Right renal pelvis (tissue), 4 donors: ENCODE data around the gene TWIST1. TPM values are rescaled to one million over a fixed set of nuclear protein-coding genes. Genes with fewer than 3 reads are reported as not detected.

Source experiments
- DNase-seq, 4 donors: peaks; one replicate each; pipeline ENCODE4 v3.0.0-alpha.2; 2013; ENCODE audit warnings: low read depth in 4 of 4, low spot score in 3 of 4, missing footprints in 1 of 4
- polyA plus RNA-seq, 4 donors: library from polyadenylated mRNA; unstranded; fragments of 120-200 nt; gene quantifications; one replicate each; pipeline ENCODE4 v1.2.1, GENCODE V29; 2013; ENCODE audit not compliant: insufficient read length in 4 of 4

Gene TWIST1
- polyA plus RNA-seq, 4 donors: 7.0 to 10.7 (median 7.9) TPM

DNA sequence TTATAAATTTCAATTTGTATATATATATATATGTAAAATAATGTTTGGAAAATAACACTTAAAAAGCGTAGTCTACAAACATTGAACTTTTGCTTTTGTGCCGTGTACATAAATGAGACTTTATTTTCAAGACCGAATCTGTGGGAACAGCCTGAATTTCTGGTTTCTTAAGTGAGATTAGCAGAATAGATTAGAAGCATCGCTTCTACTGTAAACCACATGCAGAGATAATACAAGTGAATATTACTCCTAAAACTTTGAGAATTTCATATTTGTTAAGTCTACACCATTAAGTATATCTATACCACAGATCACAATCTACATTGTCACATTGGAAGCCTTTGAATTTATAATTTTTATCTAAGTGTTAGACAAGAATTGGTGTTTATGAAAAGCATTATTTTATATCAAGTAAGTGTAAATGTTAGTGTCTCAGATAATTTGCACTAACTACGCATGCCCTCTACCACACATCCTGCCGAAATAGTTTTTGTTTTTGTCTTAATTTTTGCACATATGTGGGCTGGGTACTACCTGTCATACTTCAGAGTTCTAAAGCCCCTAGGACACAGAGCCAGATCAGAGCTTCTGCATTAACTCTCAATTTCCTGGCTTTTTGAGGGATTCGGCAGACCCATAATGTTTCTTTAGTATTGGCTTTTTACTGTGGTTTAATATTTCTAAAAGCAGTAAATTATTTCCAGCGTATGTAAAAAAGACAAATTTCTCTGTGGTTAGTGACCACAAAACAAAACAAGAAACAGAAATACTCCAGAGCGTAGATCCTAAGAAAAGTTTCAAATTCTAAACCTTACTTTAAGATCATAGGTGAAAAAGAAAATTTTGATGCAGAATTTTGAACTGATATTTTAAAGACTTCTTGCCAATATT lies 20.0 kb downstream of the TWIST1 start:
- DNase-seq: no peak

DNA sequence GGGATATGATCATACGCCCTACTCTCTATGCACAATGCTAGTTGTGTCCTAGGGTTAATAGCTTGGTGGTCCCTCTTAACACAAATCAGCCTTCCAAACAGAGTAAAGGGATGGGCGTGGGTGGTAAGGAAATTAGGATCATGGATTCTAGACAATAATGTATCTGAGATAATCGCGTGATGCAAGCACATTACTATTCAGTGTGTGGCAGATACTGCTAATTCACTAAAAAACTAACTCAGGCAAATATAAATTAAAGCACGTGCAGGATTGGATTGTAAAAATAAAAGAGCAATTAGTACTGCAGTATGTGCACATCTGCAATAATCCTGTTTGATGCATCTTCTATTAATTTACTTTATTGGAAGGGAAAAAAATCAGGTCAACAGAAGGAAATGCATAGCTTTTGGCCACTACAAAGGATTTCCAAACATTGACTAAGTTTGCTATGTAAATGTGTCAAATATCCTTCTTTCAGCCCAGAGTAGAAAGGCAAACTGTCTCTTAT lies 22.0 kb downstream of the TWIST1 start:
- no peak for DNase-seq

DNA sequence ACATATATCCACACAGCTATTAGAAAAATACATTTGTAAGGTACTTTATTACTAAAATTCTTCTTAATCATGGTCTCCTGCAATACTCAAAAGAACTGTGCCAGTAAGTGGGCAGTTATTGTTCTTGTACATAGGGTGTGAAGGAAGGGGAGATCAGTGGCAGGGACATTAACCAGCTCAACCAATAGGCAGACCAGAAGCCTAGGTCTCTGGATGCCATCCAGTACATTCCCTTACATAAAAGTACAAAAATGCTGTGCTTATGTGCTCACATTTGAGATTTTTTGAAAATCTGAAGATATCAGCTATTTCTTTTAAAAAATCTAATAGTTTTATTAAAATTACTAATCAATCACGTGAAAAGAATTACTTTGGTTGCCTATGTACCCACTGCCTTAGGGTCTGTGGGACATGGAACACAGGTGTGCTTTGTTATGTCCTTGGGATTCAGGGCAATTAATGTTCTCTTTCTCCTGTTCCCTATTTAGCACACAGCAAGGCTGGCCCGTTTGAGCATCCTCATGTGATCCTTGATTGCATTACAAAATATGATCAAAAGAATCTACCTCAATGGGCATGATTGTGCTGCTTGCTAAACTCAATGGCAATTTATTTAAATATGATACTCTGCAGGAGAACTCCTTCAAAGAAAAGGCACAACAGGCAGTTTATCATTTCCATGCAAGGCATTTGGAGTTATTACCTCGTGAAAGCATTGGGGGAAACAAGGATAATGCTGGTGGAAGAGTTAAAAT lies 22.7 kb downstream of the TWIST1 start:
- DNase-seq: no peak

DNA sequence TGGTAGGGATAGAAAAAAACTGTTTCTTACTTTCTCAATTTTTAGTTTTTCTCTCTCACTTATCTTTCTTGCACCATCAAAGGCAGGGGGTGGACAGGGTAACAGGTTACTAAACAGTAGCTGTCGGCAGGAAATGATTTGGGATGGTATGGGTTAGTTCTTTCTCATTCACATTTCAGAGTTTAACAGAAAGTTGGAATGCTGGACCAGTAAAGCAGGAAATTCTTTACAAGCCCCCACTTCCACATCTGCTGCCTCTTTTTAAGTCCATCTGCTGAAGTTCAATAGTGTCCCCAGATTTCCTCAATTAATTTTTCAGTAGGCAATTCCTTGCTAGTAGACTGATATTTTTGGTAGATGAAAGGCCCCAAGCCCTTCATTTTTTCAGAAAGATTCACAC lies 23.3 kb downstream of the TWIST1 start:
- DNase-seq: no peak

DNA sequence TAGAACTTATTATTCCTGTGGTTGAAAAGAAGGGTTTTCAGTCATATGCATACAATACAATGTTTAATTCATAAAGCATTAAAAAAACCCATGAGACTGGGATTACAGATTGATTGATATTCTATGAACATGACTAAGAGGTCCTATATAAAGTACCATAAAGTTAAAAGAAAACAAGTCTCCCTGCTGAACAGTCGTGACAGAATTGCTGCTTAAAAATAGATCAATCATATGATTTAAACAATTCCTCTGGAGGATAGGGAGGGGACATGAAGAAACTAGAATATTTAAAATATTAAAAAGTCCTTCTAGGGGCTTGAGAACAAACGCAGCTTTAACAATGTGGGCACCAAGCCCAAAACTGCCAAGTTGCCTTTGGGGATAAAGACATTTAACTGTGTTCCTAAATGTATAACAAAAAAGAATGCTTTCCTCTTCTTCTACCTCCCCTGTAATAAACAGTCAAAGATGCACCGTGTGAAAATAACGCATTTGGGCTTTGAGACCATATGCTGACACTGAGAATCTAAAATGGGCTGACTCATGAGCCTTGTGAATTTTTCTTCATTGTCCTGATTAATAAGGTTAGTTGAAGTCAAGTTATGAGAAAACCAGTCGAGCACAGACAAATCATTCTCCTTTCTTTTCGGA lies 25.8 kb downstream of the TWIST1 start:
- DNase-seq: no peak

DNA sequence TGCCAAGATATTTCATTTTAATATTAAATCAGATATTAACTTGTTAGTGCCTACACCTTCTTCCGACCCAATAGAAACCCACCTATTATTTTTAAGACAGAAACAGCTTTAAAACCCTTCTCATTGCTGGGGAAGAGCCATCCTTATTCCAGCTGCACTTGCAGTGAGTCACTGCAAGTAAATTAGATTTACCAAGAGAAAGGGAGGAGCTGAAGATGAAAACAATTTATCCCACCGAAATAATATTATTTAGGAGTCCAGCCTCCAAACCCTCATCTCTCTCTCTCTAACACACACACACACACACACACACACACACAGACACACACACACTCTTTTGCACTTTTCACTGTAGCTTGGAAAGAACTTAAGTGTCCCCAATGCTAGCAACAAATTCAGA lies 26.9 kb downstream of the TWIST1 start:
- DNase-seq: no peak

DNA sequence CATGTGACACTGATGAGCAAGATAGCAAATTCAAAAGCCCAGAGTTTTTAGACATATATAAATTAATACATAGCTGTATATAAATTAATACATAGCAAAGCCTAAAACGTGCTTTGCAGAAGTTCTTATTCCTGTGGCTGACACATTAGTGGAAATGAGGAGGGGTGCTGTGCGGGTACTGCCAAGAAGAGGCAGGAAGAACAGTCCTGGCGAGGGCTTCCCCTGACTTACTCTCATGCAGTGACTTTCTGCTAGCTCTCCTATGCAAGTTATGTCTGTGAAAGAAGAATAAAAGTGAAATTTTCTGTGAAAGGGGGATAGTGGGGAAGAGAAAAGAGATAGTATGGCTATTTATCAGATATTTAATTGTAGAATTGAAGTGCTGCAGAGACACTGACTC lies 27.6 kb downstream of the TWIST1 start:
- DNase-seq: no peak

DNA sequence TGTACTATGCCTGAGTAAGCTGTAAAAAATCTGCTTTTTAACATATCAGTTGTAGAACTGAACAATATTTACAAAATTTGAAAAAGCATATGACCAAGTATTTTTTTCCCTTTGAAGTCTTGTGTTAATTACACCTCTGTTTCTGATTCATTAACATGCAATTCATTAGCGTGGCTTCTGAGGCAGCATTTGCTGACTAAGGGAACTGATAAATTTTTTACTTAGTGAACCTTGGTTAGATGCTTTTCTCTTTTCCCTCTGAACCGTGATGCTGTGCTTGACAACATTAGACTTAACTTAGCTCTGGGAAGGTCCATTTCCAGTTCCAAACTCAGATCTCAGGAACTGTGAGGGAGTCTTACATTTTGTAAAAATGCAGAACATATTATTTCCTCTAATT lies 28.1 kb downstream of the TWIST1 start:
- no peak for DNase-seq

DNA sequence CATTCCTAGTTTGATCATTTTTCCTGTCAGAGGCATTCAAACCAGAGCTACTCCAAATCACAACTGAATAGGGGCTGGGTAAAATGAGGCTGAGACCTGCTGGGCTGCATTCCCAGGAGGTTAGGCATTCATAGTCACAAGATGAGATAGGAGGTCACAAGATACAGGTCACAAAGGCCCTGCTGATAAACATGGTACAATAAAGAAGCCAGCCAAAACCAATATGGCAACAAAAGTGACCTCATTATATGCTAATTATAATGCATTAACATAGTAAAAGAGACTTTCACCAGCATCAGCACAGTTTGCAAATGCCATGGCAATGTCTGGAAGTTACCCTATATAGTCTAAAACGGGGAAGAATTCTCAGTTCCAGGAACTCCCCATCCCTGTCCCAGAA lies 37.3 kb downstream of the TWIST1 start:
- DNase-seq: no peak

DNA sequence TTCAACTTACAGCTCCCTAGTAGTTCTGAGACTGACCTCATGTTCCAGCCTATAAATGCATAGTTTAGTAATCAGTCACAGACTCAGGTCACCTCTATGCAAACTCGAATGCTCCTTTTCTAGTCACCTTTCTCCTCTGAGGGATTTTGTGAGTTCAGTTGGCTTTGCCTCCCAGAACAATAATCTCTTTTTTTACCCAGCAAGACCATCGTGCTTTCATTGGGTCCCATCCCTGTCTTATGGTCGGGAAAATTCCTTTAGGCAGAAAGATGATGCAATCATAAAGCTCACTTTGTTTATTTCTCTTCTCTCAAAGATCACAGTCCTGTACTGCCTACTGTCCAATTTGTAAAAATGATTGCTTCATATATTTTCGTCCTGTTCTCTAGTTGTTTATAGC lies 38.4 kb downstream of the TWIST1 start:
- DNase-seq: no peak

DNA sequence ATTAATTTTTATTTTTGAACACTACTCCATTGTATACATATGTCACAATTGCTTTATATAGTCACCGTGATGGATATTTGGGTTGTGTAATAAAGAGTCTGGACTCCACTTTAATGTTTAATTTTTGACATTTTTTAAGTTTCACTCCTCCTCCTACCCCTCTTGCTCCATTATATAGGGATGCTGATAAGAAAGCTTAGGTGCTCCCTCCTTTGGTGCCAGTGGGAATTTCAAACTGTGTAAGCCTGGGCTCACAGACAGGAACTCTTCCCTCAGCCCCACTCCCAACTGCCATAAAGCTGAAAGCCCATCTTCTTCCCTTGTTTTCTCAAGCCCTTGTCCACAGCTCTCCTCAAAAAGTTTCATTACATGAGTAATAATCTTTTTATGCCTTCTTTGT lies 47.6 kb downstream of the TWIST1 start:
- no peak for DNase-seq

DNA sequence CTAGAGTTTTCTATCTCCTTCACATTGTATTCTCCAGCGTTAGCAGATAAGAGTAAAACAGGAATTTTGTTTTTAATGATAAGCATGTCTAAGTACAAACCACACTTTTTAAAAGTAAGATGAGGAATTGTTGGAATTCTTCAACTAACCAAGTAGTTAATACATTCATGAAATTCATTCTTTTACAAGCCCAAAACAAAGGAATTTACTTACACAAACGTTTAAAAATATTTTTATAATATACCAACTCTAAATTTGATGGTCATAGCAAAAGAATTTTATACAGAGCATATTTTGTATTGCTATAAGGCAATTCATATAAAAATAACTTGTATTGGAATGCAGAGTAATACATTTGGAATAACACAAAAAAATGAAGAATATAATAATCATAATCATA lies 51.3 kb downstream of the TWIST1 start:
- no peak for DNase-seq

Other genes with a start within 250 kb of the TWIST1 start
- gene FERD3L, start 27.8 kb upstream of the TWIST1 start, polyA plus RNA-seq: not detected